ENCODE data around the gene FSIP2.

FSIP2 gene

GRCh38 chr2:185745864-185746859 is 7.6 kb downstream of the FSIP2 start:
- H3K4me3 ChIP-seq (ENCODE audit: low read depth, low read length) = no peak overlapping the region
- in situ Hi-C loops (cut with HindIII; ENCODE audit: low sequenced_read_pairs) = no loop called here
- no peak for TF ChIP-seq CTCF (IDR thresholded peaks at IDR 0.05; ENCODE audit: low read depth, low read length, missing control alignments)
- no peak for DNase-seq (ENCODE audit: low read depth)

- no peak for TF ChIP-seq CTCF (IDR thresholded peaks at IDR 0.05; ENCODE audit: low read depth, low read length, missing control alignments)
- DNase-seq (ENCODE audit: low read depth) = no peak
- H3K4me3 ChIP-seq (ENCODE audit: low read depth, low read length) = no peak overlapping the region
- in situ Hi-C loops (cut with HindIII; ENCODE audit: low sequenced_read_pairs) = no loop called here
Observed at GRCh38 chr2:185757356-185757755, 18.8 kb downstream of the FSIP2 start.

GRCh38 chr2:185771396-185771795 is 32.8 kb downstream of the FSIP2 start:
- no peak for TF ChIP-seq CTCF (IDR thresholded peaks at IDR 0.05; ENCODE audit: low read depth, low read length, missing control alignments)
- in situ Hi-C loops (cut with HindIII; ENCODE audit: low sequenced_read_pairs) = no loop called here
- DNase-seq (ENCODE audit: low read depth) = no peak
- no peak overlapping the region for H3K4me3 ChIP-seq (ENCODE audit: low read depth, low read length)

GRCh38 chr2:185780890-185781289 is 42.3 kb downstream of the FSIP2 start:
- in situ Hi-C loops (cut with HindIII; ENCODE audit: low sequenced_read_pairs) = no loop called here
- H3K4me3 ChIP-seq (ENCODE audit: low read depth, low read length) = no peak overlapping the region
- TF ChIP-seq CTCF (IDR thresholded peaks at IDR 0.05; ENCODE audit: low read depth, low read length, missing control alignments) = no peak
- DNase-seq (ENCODE audit: low read depth) = no peak

- TF ChIP-seq CTCF (IDR thresholded peaks at IDR 0.05; ENCODE audit: low read depth, low read length, missing control alignments) = no peak
- in situ Hi-C loops (cut with HindIII; ENCODE audit: low sequenced_read_pairs) = no loop called here
- DNase-seq (ENCODE audit: low read depth) = no peak
- no peak overlapping the region for H3K4me3 ChIP-seq (ENCODE audit: low read depth, low read length)
Observed at GRCh38 chr2:185782223-185782769, 43.7 kb downstream of the FSIP2 start.

- no peak for DNase-seq (ENCODE audit: low read depth)
- TF ChIP-seq CTCF (IDR thresholded peaks at IDR 0.05; ENCODE audit: low read depth, low read length, missing control alignments) = no peak
- no peak overlapping the region for H3K4me3 ChIP-seq (ENCODE audit: low read depth, low read length)
- in situ Hi-C loops (cut with HindIII; ENCODE audit: low sequenced_read_pairs) = no loop called here
Observed at GRCh38 chr2:185785156-185785555, 46.6 kb downstream of the FSIP2 start.
